Measurements from ENCODE around the gene ASXL1.

Gene ASXL1

GRCh38 chr20:32454164-32455145, 96.3 kb downstream of the ASXL1 start:
- TF ChIP-seq GATA2 (IDR thresholded peaks at IDR 0.05; ENCODE audit: low read depth, low read length) (no peak), GATA3 (IDR thresholded peaks at IDR 0.05; ENCODE audit: low read depth, low read length) (no peak)

DNA sequence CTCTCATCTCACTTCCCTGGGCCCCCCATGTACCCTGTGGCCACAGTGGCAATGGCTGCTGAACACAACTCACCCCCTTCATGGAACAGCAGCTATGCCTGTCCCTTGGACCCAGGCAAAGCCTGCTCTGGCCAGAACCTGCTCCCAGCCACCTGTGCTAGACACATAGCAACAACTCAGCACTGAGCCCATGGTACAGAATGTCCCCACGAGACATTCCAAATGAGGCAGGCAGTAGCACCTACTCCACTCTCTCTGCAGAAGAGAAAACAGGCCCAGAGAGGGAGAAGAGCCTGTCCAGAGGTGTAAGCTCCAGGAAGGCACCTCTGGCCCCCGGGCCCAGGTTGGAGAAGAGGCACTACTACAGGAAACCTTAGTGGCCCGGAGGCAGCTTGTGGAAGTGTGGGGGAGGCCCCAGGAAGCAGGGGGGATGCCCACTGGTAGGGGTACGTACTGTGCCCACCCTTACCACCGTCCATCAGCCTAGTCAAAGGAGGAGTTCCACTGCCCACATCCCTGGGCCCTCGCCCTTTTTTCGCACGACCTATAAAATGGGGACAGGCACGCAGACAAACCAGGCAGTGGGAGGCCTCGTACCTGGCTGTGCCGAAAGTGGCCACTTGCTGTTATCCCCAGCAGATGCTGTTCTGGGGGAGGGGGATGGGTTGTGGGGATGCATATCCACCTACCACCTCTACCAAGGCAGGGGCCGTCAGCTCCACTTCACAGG, 97.2 kb downstream of the ASXL1 start:
- TF ChIP-seq GATA2 (IDR thresholded peaks at IDR 0.05; ENCODE audit: low read depth, low read length) (no peak), GATA3 (IDR thresholded peaks at IDR 0.05; ENCODE audit: low read depth, low read length) (no peak)

GRCh38 chr20:32455901-32456701, 98.0 kb downstream of the ASXL1 start:
- no peak for TF ChIP-seq GATA3 (IDR thresholded peaks at IDR 0.05; ENCODE audit: low read depth, low read length)
- no peak for TF ChIP-seq GATA2 (IDR thresholded peaks at IDR 0.05; ENCODE audit: low read depth, low read length)

GRCh38 chr20:32456869-32457478, 98.8 kb downstream of the ASXL1 start:
- TF ChIP-seq GATA2 (IDR thresholded peaks at IDR 0.05; ENCODE audit: low read depth, low read length) (peak; percentile 48; the same call in 1 of the 2 replicates), GATA3 (IDR thresholded peaks at IDR 0.05; ENCODE audit: low read depth, low read length) (no peak)

- no peak for TF ChIP-seq GATA3 (IDR thresholded peaks at IDR 0.05; ENCODE audit: low read depth, low read length)
- no peak; the same call in 1 of the 2 replicates for TF ChIP-seq GATA2 (IDR thresholded peaks at IDR 0.05; ENCODE audit: low read depth, low read length)
Observed at GRCh38 chr20:32457479-32457986, 99.4 kb downstream of the ASXL1 start.

GRCh38 chr20:32458061-32458836, 100.1 kb downstream of the ASXL1 start:
- TF ChIP-seq GATA3 (IDR thresholded peaks at IDR 0.05; ENCODE audit: low read depth, low read length) (no peak), GATA2 (IDR thresholded peaks at IDR 0.05; ENCODE audit: low read depth, low read length) (no peak)

DNA sequence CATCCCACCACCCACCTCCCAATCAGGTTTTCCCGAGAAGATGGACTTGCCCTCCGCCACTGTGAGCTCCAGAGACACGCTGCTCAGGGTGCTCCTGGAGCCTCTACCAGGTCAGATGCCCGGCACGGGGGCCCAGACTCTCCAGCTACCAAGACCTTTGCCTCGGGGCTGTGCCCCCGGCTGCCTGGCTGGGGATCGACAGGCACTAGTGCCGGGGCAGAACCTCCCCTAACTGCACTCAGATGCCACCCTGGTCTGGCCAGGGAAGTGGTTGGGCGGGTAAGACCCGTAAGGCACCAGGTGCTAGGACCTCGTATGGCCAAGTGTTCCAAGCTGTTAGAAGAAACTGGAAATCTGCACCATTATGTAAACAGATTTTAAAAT, 100.7 kb downstream of the ASXL1 start:
- TF ChIP-seq GATA3 (IDR thresholded peaks at IDR 0.05; ENCODE audit: low read depth, low read length) (no peak), GATA2 (IDR thresholded peaks at IDR 0.05; ENCODE audit: low read depth, low read length) (no peak)

DNA sequence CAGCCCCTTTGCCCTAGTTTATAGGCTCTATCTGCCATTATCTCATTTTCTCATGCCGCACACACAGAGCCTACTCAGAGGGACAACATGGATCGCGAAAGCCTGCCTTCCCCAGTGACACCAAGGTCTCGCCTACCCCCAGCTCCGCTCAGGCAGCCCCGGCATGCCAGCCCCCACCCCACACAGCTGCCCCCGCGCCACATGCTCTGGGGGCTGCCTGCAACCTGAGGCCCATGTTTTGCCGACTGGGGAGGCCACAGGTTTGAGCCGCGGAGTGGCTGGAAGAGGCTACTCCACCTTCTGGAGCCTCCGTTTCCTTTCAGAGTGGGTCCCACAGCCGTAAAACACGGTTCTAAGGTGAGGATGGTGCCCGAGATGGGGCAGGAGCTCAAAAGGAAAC, 102.1 kb downstream of the ASXL1 start:
- TF ChIP-seq GATA3 (IDR thresholded peaks at IDR 0.05; ENCODE audit: low read depth, low read length) = no peak
- TF ChIP-seq GATA2 (IDR thresholded peaks at IDR 0.05; ENCODE audit: low read depth, low read length) = no peak

DNA sequence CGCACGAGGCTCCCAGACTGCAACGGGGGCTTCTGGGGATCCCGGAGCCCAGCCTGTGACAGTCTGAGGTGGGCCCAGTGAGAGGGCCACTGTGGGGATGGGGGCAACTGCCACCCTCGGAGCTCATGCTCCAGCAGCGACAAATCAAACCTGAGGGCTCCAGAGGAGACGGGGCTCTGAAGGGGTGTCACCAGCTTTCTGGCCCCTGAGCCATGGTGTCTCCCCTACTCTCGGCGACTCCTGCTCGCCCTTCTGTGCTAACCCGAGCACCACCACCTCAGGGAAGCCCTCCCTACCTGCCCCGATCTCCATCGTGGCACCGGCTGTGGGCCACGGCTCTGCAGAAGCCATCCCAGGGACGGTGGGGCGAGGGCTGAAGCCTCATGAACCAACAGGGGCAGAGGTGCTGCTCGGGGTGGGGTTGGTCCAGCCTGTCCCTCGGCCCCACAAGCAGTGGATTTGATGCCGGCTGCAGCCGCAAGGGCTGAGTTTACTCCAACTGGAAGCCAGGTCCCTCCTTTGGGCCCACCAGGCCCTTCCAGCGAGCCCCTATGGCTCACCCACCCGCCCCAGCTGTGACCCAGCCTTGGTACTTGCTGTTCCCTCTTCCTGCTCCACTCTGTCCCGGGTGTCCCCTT, 102.7 kb downstream of the ASXL1 start:
- TF ChIP-seq GATA2 (IDR thresholded peaks at IDR 0.05; ENCODE audit: low read depth, low read length) (no peak), GATA3 (IDR thresholded peaks at IDR 0.05; ENCODE audit: low read depth, low read length) (no peak)

- TF ChIP-seq GATA2 (IDR thresholded peaks at IDR 0.05; ENCODE audit: low read depth, low read length) (no peak), GATA3 (IDR thresholded peaks at IDR 0.05; ENCODE audit: low read depth, low read length) (no peak)
Observed at GRCh38 chr20:32461836-32462600, 103.9 kb downstream of the ASXL1 start.

GRCh38 chr20:32462900-32463641, 104.9 kb downstream of the ASXL1 start:
- TF ChIP-seq GATA2 (IDR thresholded peaks at IDR 0.05; ENCODE audit: low read depth, low read length) (peak; percentile 46; the same call in 1 of the 2 replicates), GATA3 (IDR thresholded peaks at IDR 0.05; ENCODE audit: low read depth, low read length) (no peak)

Data from SH-SY5Y (cell line).